ENCODE results near the gene PIGK.

DNA sequence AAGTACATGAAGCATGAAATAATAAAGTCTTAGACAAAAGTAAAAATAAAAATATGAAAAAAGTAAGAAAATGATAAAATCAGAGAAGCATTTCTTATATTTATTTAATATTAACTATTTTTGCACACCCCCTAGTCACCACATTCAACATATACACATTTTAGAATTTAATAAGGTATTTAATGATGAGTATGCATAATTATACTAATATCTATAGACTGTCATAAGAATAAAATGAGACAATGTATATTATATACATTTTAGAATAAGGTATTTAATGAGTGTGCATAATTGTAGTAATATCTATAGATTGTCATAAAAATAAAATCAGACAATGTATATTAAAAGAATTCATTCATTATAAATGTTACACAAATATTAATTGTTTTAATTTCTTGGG is 18.9 kb downstream of the PIGK start:
- TF ChIP-seq, protein P1, sequence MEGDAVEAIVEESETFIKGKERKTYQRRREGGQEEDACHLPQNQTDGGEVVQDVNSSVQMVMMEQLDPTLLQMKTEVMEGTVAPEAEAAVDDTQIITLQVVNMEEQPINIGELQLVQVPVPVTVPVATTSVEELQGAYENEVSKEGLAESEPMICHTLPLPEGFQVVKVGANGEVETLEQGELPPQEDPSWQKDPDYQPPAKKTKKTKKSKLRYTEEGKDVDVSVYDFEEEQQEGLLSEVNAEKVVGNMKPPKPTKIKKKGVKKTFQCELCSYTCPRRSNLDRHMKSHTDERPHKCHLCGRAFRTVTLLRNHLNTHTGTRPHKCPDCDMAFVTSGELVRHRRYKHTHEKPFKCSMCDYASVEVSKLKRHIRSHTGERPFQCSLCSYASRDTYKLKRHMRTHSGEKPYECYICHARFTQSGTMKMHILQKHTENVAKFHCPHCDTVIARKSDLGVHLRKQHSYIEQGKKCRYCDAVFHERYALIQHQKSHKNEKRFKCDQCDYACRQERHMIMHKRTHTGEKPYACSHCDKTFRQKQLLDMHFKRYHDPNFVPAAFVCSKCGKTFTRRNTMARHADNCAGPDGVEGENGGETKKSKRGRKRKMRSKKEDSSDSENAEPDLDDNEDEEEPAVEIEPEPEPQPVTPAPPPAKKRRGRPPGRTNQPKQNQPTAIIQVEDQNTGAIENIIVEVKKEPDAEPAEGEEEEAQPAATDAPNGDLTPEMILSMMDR (IDR thresholded peaks at IDR 0.05; ENCODE audit: low read depth, low read length), result no peak
- TF ChIP-seq EZH2phosphoT487 (IDR thresholded peaks at IDR 0.05; ENCODE audit: low read depth), result no peak
